ENCODE results near the gene PRPF6. TPM values are rescaled to one million over a fixed set of nuclear protein-coding genes. Genes with fewer than 3 reads are reported as not detected.

The PRPF6 gene
- total and polyA plus RNA-seq, 2 donors (not counting 3 experiments of a cell fraction or from before 2014, with no cell fraction given), result 35.3 to 67.4 TPM

DNA sequence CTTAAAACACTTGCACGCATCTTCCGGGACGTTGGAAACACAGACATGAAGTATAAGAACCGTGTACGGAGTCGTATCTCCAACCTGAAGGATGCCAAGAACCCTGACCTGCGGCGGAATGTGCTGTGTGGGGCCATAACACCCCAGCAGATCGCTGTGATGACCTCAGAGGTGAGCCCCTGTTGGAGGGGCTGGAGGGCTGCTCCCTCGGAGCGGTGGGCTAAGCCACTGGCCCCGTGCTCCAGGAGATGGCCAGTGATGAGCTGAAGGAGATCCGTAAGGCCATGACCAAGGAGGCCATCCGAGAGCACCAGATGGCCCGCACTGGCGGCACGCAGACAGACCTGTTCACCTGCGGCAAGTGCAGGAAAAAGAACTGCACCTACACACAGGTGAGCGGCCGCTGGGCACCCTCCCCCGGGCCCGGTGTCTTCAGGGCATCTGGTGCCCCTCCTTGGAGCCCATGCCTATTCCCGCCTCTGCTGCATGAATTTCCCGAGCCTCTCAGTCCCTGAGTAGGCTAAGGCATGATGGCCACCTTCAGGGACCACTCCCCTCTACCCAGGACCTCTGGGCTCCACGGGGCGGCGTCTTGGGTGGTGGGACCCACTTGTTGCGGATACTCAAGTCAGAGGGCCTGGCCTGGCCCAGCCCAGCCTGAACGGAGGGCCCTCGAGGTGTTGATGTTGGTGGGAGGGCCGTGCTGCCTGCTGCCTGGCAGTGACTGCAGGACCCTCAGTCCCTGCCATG, 89.5 kb downstream of the PRPF6 start:
- intact Hi-C loops (cut with micrococcal nuclease) (no loop called here), dilution Hi-C loops (cut with MboI; ENCODE audit: extremely low pct_ligation_motif_present, low sequenced_read_pairs) (no loop called here)
- TF ChIP-seq, protein P1, sequence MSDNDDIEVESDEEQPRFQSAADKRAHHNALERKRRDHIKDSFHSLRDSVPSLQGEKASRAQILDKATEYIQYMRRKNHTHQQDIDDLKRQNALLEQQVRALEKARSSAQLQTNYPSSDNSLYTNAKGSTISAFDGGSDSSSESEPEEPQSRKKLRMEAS (IDR thresholded peaks at IDR 0.05; ENCODE audit: insufficient read depth, insufficient read length), result no peak
- TF ChIP-seq POLR2A (IDR thresholded peaks at IDR 0.05; ENCODE audit: low read depth, low read length) (no peak), EZH2 (IDR thresholded peaks at IDR 0.05; ENCODE audit: borderline replicate concordance, low read depth, low read length, severe bottlenecking) (no peak)
- DNase-seq (ENCODE audit: low read depth, low spot score) (no peak), FAIRE-seq (no peak)
- no peaks in the 10 kb centered on the region for H3K79me2 ChIP-seq (ENCODE audit: control insufficient read depth, insufficient read depth, low read length)
- no peaks in the 10 kb centered on the region for H3K27me3 ChIP-seq (ENCODE audit: control insufficient read depth in 2 of 2, insufficient read depth in 2 of 2, low read length in 2 of 2)
- no TSS peak for BruUV-seq (replicated peaks)
- H3K4me3 ChIP-seq (replicated peaks in 1 of 3; ENCODE audit: insufficient read depth in 1 of 3, low read depth in 1 of 3, low read length in 3 of 3), result no peak overlapping the region
- ChIA-PET CTCF (interaction anchor here (0.9 to 2.3 kb wide), 5 partner anchors 10 to 532 kb away, joined by 3 to 21 read pairs (median 5); no protein-coding TSS in a partner anchor), POLR2A (interaction anchor here (0.7 kb wide), 1 partner anchor 47 kb away, joined by 6 read pairs; no protein-coding TSS in a partner anchor)
- no peak overlapping the region for H3K27ac ChIP-seq (ENCODE audit: insufficient read depth, low read depth, low read length)
- no peak overlapping the region for H3K4me2 ChIP-seq (ENCODE audit: insufficient read depth, low read length)
- no peaks in the 10 kb centered on the region for H3K9me3 ChIP-seq (replicated peaks; ENCODE audit: control insufficient read depth, insufficient read depth, low read length)
- peaks cover 0 to 18% of the 10 kb centered on the region in 2 experiments for H3K36me3 ChIP-seq (ENCODE audit: control insufficient read depth in 2 of 2, extremely low read depth in 1 of 2, insufficient read depth in 2 of 2, low read length in 2 of 2)
- H3K9me1 ChIP-seq (replicated peaks; ENCODE audit: control insufficient read depth, extremely low read depth, insufficient read depth, low read length), result no peaks in the 10 kb centered on the region
- H4K20me1 ChIP-seq (replicated peaks; ENCODE audit: control insufficient read depth, extremely low read depth, insufficient read depth, low read length), result no peaks in the 10 kb centered on the region
- no peak overlapping the region for H3K9ac ChIP-seq (replicated peaks; ENCODE audit: extremely low read depth, insufficient read depth, low read length)
- H2AFZ ChIP-seq (ENCODE audit: low read depth, low read length), result no peak overlapping the region
- H3K4me1 ChIP-seq (ENCODE audit: control insufficient read depth, extremely low read depth, insufficient read depth, low read length), result no peaks in the 10 kb centered on the region

DNA sequence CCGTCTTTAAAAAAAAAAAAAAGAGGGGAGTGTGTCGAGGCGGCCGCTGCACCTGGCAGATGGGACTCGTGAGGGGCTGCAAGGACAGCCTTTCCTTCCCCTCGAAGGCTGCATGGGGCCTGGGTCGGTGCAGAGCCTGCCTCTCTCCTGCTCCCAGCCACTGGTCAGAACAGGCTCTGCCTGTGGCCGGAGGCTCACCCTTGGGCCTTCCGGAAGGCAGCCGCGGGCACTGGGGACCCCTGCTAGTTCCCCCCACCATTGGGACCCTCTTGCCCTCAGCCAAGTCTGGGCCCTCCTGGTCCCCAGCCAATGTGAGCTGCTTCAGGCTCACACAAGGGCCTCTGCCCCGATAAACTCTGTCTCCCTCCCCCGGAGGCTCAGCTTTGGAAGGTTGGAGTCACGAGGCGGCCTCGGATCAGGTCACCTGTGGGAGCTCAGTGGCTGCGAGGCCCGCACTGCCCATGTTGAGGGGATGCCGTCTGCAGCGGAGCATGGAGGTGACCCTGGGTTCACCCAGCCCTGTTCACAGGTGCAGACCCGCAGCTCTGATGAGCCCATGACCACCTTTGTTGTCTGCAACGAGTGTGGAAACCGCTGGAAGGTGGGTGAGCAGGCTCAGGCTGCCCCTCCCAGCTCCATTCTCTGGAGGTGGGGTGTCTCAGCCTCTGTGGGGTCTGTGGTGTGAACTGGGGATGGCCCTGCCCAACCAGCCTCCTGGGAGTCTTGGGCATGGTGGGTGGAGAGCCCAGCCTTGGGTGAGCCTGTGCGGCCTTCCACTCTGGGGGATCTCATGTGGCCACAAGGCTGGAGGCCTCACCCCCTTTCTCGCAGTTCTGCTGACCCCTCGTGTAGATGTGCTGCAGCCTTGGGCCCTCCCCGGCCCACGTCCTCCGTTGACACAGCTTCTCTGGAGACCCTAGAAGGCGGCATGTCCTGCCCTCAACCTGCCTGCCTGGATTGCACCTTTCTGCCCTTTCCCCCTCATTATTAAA, 90.7 kb downstream of the PRPF6 start:
- Histone ChIP-seq H3K9me1 (replicated peaks; ENCODE audit: control insufficient read depth, extremely low read depth, insufficient read depth, low read length) (no peaks in the 10 kb centered on the region), H3K9ac (replicated peaks; ENCODE audit: extremely low read depth, insufficient read depth, low read length) (no peak overlapping the region), H3K79me2 (ENCODE audit: control insufficient read depth, insufficient read depth, low read length) (no peaks in the 10 kb centered on the region), H3K27me3 (ENCODE audit: control insufficient read depth in 2 of 2, insufficient read depth in 2 of 2, low read length in 2 of 2) (no peaks in the 10 kb centered on the region), H3K36me3 (ENCODE audit: control insufficient read depth in 2 of 2, extremely low read depth in 1 of 2, insufficient read depth in 2 of 2, low read length in 2 of 2) (peaks cover 0 to 21% of the 10 kb centered on the region in 2 experiments), H3K27ac (ENCODE audit: insufficient read depth, low read depth, low read length) (no peak overlapping the region), H3K9me3 (replicated peaks; ENCODE audit: control insufficient read depth, insufficient read depth, low read length) (no peaks in the 10 kb centered on the region), H3K4me1 (ENCODE audit: control insufficient read depth, extremely low read depth, insufficient read depth, low read length) (no peaks in the 10 kb centered on the region), H4K20me1 (replicated peaks; ENCODE audit: control insufficient read depth, extremely low read depth, insufficient read depth, low read length) (no peaks in the 10 kb centered on the region), H3K4me3 (replicated peaks in 1 of 3; ENCODE audit: insufficient read depth in 1 of 3, low read depth in 1 of 3, low read length in 3 of 3) (no peak overlapping the region), H3K4me2 (ENCODE audit: insufficient read depth, low read length) (no peak overlapping the region), H2AFZ (ENCODE audit: low read depth, low read length) (no peak overlapping the region)
- dilution Hi-C loops (cut with MboI; ENCODE audit: extremely low pct_ligation_motif_present, low sequenced_read_pairs) (no loop called here), intact Hi-C loops (cut with micrococcal nuclease) (no loop called here)
- ChIA-PET POLR2A (interaction anchor here (0.7 kb wide), 1 partner anchor 48 kb away, joined by 6 read pairs; no protein-coding TSS in a partner anchor), CTCF (interaction anchor here (1.2 to 1.5 kb wide), 3 partner anchors 18 to 33 kb away, joined by 3 to 5 read pairs (median 5); no protein-coding TSS in a partner anchor)
- BruUV-seq (replicated peaks), result no TSS peak
- FAIRE-seq (no peak), DNase-seq (ENCODE audit: low read depth, low spot score) (no peak)
- TF ChIP-seq MYC (IDR thresholded peaks at IDR 0.05; ENCODE audit: low read depth, low read length) (no peak), POLR2AphosphoS5 (IDR thresholded peaks at IDR 0.05; ENCODE audit: insufficient read depth, low read depth, low read length) (peak; percentile 23)
